MM.1S (cell line): Measurements from ENCODE around the gene BEAN1.

Experiments used
- CTCF ChIP-seq: fragments of 300-600 bp; sonication (generic); IDR thresholded peaks from 2 replicates; pipeline ENCODE4 v1.5.1; 2016; ENCODE audit warnings: antibody characterized with exemption, low read length, mixed read lengths
- EZH2 ChIP-seq: fragments of 300-600 bp; sonication (generic); optimal IDR thresholded peaks from 2 replicates; pipeline ENCODE3; 2017; ENCODE audit warnings: low read depth, mild to moderate bottlenecking, antibody characterized with exemption, low read length, mixed read lengths
- EZH2phosphoT487 ChIP-seq: fragments of 300-600 bp; sonication (generic); IDR thresholded peaks from 2 replicates; pipeline ENCODE4 v1.6.1; 2018; ENCODE audit warnings: antibody characterized with exemption, low read length

GRCh38 chr16:66440271-66440802 is 13.2 kb downstream of the BEAN1 start:
- TF ChIP-seq CTCF (no peak), EZH2 (no peak), EZH2phosphoT487 (no peak)
